Spleen (tissue), 11 donors: ENCODE measurements around the gene TMEM72. TPM values are rescaled to one million over a fixed set of nuclear protein-coding genes. Genes with fewer than 3 reads are reported as not detected.

Experiments
- DNase-seq: peaks from one replicate; pipeline ENCODE4 v3.0.0-alpha.2; 2020
- H3K27ac ChIP-seq, 8 donors: fragments of 200-600 bp; sonication (generic) in 7 of 8; 1 replicate in 4 of 8; 2 replicates in 4 of 8; pipeline versions ENCODE4 v1.5.0 to v1.8.0; 2016 to 2021; ENCODE audit warnings: inconsistent platforms in 4 of 8, mild to moderate bottlenecking in 4 of 8, moderate library complexity in 1 of 8
- H3K27me3 ChIP-seq, 7 donors: fragments of 200-600 bp; sonication (generic) in 6 of 7; replicated peaks in 1 of 7; 1 replicate in 4 of 7; 2 replicates in 3 of 7; pipeline versions ENCODE4 v1.5.0 to v1.8.0; 2016 to 2021; ENCODE audit warnings: inconsistent platforms in 3 of 7, mild to moderate bottlenecking in 1 of 7
- H3K36me3 ChIP-seq, 6 donors: fragments of 200-600 bp; sonication (generic) in 5 of 6; 1 replicate in 4 of 6; 2 replicates in 2 of 6; pipeline versions ENCODE4 v1.5.0 to v1.8.0; 2016 to 2021; ENCODE audit warnings: inconsistent platforms in 2 of 6
- H3K4me1 ChIP-seq, 6 donors: fragments of 200-600 bp; sonication (generic) in 5 of 6; 1 replicate in 3 of 6; 2 replicates in 3 of 6; pipeline versions ENCODE4 v1.5.0 to v1.8.0; 2016 to 2021; ENCODE audit warnings: inconsistent platforms in 3 of 6
- H3K4me3 ChIP-seq, 8 donors: fragments of 200-600 bp; sonication (generic) in 7 of 8; 1 replicate in 4 of 8; 2 replicates in 4 of 8; pipeline versions ENCODE4 v1.5.0 to v1.8.0; 2016 to 2021; ENCODE audit warnings: inconsistent platforms in 4 of 8, mild to moderate bottlenecking in 4 of 8, moderate library complexity in 2 of 8
- H3K9me3 ChIP-seq, 8 donors: fragments of 200-600 bp; sonication (generic) in 7 of 8; 1 replicate in 4 of 8; 2 replicates in 4 of 8; pipeline versions ENCODE4 v1.5.0 to v1.8.0; 2016 to 2021; ENCODE audit warnings: inconsistent platforms in 4 of 8
- CTCF ChIP-seq, 11 experiments: fragments of 200-600 bp in 7 of 11; fragments of 450-650 bp in 4 of 11; sonication (generic) in 4 of 11; IDR thresholded peaks in 8 of 11; conservative IDR thresholded peaks in 3 of 11; 1 replicate in 7 of 11; 2 replicates in 4 of 11; pipeline versions ENCODE4 v1.4.0 to v1.8.0; 2016 to 2021; ENCODE audit warnings: antibody characterized with exemption in 11 of 11, inconsistent platforms in 4 of 11, mild to moderate bottlenecking in 1 of 11
- POLR2A ChIP-seq, 3 donors: fragments of 450-650 bp; IDR thresholded peaks; one replicate each; pipeline ENCODE4 v1.5.1; 2017; ENCODE audit warnings: antibody characterized with exemption in 3 of 3, mild to moderate bottlenecking in 1 of 3
- POLR2AphosphoS5 ChIP-seq, 3 donors: sonication (generic); formaldehyde crosslinking; IDR thresholded peaks; one replicate each; pipeline ENCODE4 v1.5.1; 2017; ENCODE audit warnings: antibody characterized with exemption in 3 of 3
- WGBS, 5 donors: extraction: QIAGEN DNeasy Blood & Tissue Kit in 3 of 5; methylation state at CpG; one replicate each; pipeline versions ENCODE4 v1.1.5 to v1.1.7; 2013 to 2018; 5-methylcytosine and 5-hydroxymethylcytosine counted together
- intact Hi-C: fragments of 100-400 bp; cut with DNase I; formaldehyde crosslinking; loops from one replicate; pipeline ENCODE4 v1.15.0; 2023; ENCODE audit warnings: low total_unique reads
- polyA plus RNA-seq, 3 donors: library from polyadenylated mRNA; stranded (reverse); fragments of 200-250 nt; gene quantifications; one replicate each; pipeline ENCODE4 v1.2.1, GENCODE V29; 2013
- total RNA-seq, 7 donors: library from RNA; depleted of rRNA in 3 of 7; stranded (reverse); fragments of >200 nt in 3 of 7; fragmentation: NEBNext Ultra II Directional in 4 of 7; extraction: Animal tissue kit (Norgen Biotek cat#: 25700) in 4 of 7; gene quantifications; one replicate each; pipeline versions ENCODE4 v1.1.0 to v1.2.1, GENCODE V29; 2016 to 2021
- donor health status: healthy with polysubstance abuse.
- donor health status: DM: no; HTN: no; CAD: no; lungs with moderate emphysema.
- donor health status: DM: no; HTN: no; CAD: no.
- donor health status: Bipolar disorder and iron deficiency.
- donor health status: healthy.
- donor health status: DM: no; HTN: no; CAD: no.
- donor health status: DM: yes; HTN: yes; CAD: no.

Gene TMEM72
- total and polyA plus RNA-seq, 10 donors, result 0.04 TPM; not detected in 9

DNA sequence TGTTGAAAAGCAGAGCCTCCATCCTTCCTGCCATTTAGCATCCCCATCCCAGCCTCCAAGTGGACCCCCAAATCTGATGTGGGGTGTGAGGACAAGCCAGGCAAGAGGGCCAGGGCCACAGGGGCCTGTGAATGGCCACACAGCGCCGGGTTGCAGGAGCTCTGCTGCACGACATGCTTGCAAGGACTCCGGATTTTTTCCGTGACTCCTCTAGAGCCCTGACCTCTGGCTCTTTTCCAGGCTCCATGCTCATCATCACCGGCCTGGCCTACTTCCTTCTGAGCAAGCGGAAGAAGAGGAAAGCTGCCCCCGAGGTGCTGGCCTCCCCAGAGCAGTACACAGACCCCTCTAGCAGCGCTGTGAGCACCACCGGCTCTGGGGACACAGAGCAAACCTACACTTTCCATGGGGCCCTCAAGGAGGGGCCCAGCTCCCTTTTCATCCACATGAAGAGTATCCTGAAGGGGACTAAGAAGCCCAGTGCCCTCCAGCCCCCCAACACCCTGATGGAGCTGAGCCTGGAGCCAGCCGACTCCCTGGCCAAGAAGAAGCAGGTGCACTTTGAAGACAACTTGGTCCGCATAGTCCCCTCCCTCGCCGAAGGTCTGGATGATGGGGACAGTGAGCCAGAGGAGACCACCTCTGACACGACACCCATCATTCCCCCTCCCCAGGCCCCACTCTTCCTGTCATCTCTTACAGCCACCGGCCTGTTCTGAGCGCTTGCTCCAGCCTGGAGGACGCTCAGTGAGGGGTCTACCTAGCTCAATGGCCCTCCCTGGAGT, 23.5 kb downstream of the TMEM72 start:
- intact Hi-C loops, result loop anchor here (5.0 kb wide), 1 partner anchor 43 kb away; the partner anchor contains the start of gene DEPP1
- H3K4me1 ChIP-seq, result peaks cover 0 to 53% (median 25%) of the 10 kb centered on the region in 6 donors

GRCh38 chr10:44935201-44935965, 24.2 kb downstream of the TMEM72 start:
- peak; percentile 66 for DNase-seq
- TF ChIP-seq CTCF (IDR thresholded peaks at IDR 0.05 in 8 of 11, conservative IDR thresholded peaks at IDR 0.05 in 3 of 11) (no peak), POLR2A (IDR thresholded peaks at IDR 0.05) (no peak), POLR2AphosphoS5 (IDR thresholded peaks at IDR 0.05) (no peak)
- Histone ChIP-seq H3K9me3 (no peaks in the 10 kb centered on the region), H3K4me3 (no peak overlapping the region), H3K27ac (peak overlapping the region in 5 of 8 donors; percentile 5 to 38 (median 37)), H3K27me3 (no peaks in the 10 kb centered on the region), H3K36me3 (no peaks in the 10 kb centered on the region), H3K4me1 (peaks cover 0 to 59% (median 25%) of the 10 kb centered on the region in 6 donors)
- 65 to 73% (median 67%) methylated on average over 5 to 9 of the region's 9 CpGs for WGBS, 5 donors
- intact Hi-C loops, result no loop called here

More for the DNA sequence above, 23.5 kb downstream of the TMEM72 start:
- 58 to 78% (median 76%) methylated on average over 18 of the region's 18 CpGs for WGBS, 5 donors
- H3K4me3 ChIP-seq, result no peak overlapping the region
- TF ChIP-seq POLR2AphosphoS5 (IDR thresholded peaks at IDR 0.05) (no peak), POLR2A (IDR thresholded peaks at IDR 0.05) (no peak), CTCF (IDR thresholded peaks at IDR 0.05 in 8 of 11, conservative IDR thresholded peaks at IDR 0.05 in 3 of 11) (no peak)
- H3K27me3 ChIP-seq, result no peaks in the 10 kb centered on the region
- no peaks in the 10 kb centered on the region for H3K36me3 ChIP-seq
- no peaks in the 10 kb centered on the region for H3K9me3 ChIP-seq
- DNase-seq, result peak; percentile 67
- peak overlapping the region in 3 of 8 donors; percentile 17 to 37 (median 30) for H3K27ac ChIP-seq

- intact Hi-C loops, result no loop called here
- no peak for TF ChIP-seq POLR2A (IDR thresholded peaks at IDR 0.05)
- TF ChIP-seq CTCF (IDR thresholded peaks at IDR 0.05 in 8 of 11, conservative IDR thresholded peaks at IDR 0.05 in 3 of 11), result no peak
- TF ChIP-seq POLR2AphosphoS5 (IDR thresholded peaks at IDR 0.05), result no peak
- Histone ChIP-seq H3K27me3 (no peaks in the 10 kb centered on the region), H3K36me3 (no peaks in the 10 kb centered on the region), H3K9me3 (no peaks in the 10 kb centered on the region), H3K4me3 (no peak overlapping the region), H3K4me1 (peaks cover 0 to 59% (median 25%) of the 10 kb centered on the region in 6 donors), H3K27ac (peak overlapping the region in 4 of 8 donors; percentile 30 to 38 (median 37))
- peak; percentile 8 for DNase-seq
- WGBS, 5 donors, result 7 to 29% (median 15%) methylated on average over 3 of the region's 3 CpGs
Observed at GRCh38 chr10:44935966-44936295, 24.8 kb downstream of the TMEM72 start.
